Neural cell (in vitro differentiated cells): Measurements from ENCODE around the gene UGGT2. TPM values are rescaled to one million over a fixed set of nuclear protein-coding genes. Genes with fewer than 3 reads are reported as not detected.
"Not testable (repeated sequence)": the region's sequence is repeated elsewhere in the genome, so short reads cannot be mapped to it uniquely, and the experiment has no call there.

Experiments
- H2AFZ ChIP-seq: fragments of 200-600, 300-800 bp; sonication (generic), shearing (Covaris generic); 2 replicates; pipeline ENCODE4 v1.6.0; 2014; ENCODE audit warnings: low read depth, mild to moderate bottlenecking, antibody characterized with exemption, low read length, moderate library complexity
- H3F3A ChIP-seq: fragments of 200-600 bp; shearing (Covaris generic); 2 replicates; pipeline ENCODE4 v1.6.1; 2016; ENCODE audit warnings: mild to moderate bottlenecking, moderate library complexity, mixed read lengths, antibody characterized with exemption, low read length; ENCODE audit not compliant: insufficient read depth, poor library complexity, severe bottlenecking
- H3K27ac ChIP-seq: fragments of 200-600, 300-800 bp; sonication (generic), shearing (Covaris generic); 2 replicates; pipeline ENCODE4 v1.5.1; 2014; ENCODE audit warnings: mild to moderate bottlenecking, low read length, moderate library complexity
- H3K27me3 ChIP-seq: fragments of 300-800, 200-600 bp; sonication (generic), shearing (Covaris generic); 2 replicates; pipeline ENCODE4 v1.6.0; 2014; ENCODE audit warnings: mild to moderate bottlenecking, low read depth, low read length, moderate library complexity; ENCODE audit not compliant: insufficient read depth
- H3K36me3 ChIP-seq: fragments of 300-800, 200-600 bp; sonication (generic), shearing (Covaris generic); 2 replicates; pipeline ENCODE4 v1.5.1; 2014; ENCODE audit warnings: mild to moderate bottlenecking, antibody characterized with exemption, low read length, moderate library complexity; ENCODE audit not compliant: insufficient read depth
- H3K4me2 ChIP-seq: fragments of 300-800, 200-600 bp; sonication (generic), shearing (Covaris generic); 2 replicates; pipeline ENCODE4 v1.6.0; 2014; ENCODE audit warnings: mild to moderate bottlenecking, low read length
- H3K4me3 ChIP-seq: fragments of 300-800, 200-600 bp; sonication (generic), shearing (Covaris generic); 2 replicates; pipeline ENCODE4 v1.5.1; 2014; ENCODE audit warnings: mild to moderate bottlenecking, low read length, moderate library complexity
- H3K79me2 ChIP-seq: fragments of 200-600 bp; shearing (Covaris generic); replicated peaks from 2 replicates; pipeline ENCODE4 v1.6.0; 2014; ENCODE audit warnings: mild to moderate bottlenecking, low read length, moderate library complexity; ENCODE audit not compliant: insufficient read depth
- H3K9ac ChIP-seq: fragments of 300-800, 200-600 bp; sonication (generic), shearing (Covaris generic); 2 replicates; pipeline ENCODE4 v1.6.1; 2016; ENCODE audit warnings: mild to moderate bottlenecking, low read length, mixed read lengths
- H3K9me2 ChIP-seq: fragments of 200-600 bp; shearing (Covaris generic); 2 replicates; pipeline ENCODE4 v1.6.1; 2016; ENCODE audit warnings: mild to moderate bottlenecking, low read length, mixed read lengths; ENCODE audit not compliant: insufficient read depth
- H3K9me3 ChIP-seq: fragments of 200-600, 300-800 bp; sonication (generic), shearing (Covaris generic); 2 replicates; pipeline ENCODE4 v1.6.1; 2016; ENCODE audit warnings: mild to moderate bottlenecking, mixed run types, low read length, moderate library complexity, mixed read lengths
- H4K20me1 ChIP-seq: fragments of 200-600 bp; shearing (Covaris generic); 2 replicates; pipeline ENCODE4 v1.6.1; 2016; ENCODE audit warnings: mild to moderate bottlenecking, mixed run types; ENCODE audit not compliant: insufficient read depth
- EP300 ChIP-seq: fragments of 450-650 bp; conservative IDR thresholded peaks from 2 replicates; pipeline ENCODE4 v1.6.1; 2014; ENCODE audit warnings: antibody characterized with exemption, mild to moderate bottlenecking, moderate library complexity; ENCODE audit not compliant: poor library complexity, severe bottlenecking
- EZH2 ChIP-seq: fragments of 200-600, 300-800 bp; shearing (Covaris generic), sonication (generic); IDR thresholded peaks from 2 replicates; pipeline ENCODE4 v1.6.1; 2014; ENCODE audit warnings: antibody characterized with exemption, low read length, borderline replicate concordance, mild to moderate bottlenecking; ENCODE audit not compliant: insufficient read depth, poor library complexity, severe bottlenecking
- MXI1 ChIP-seq: fragments of 450-650 bp; conservative IDR thresholded peaks from 2 replicates; pipeline ENCODE4 v1.6.1; 2014; ENCODE audit warnings: antibody characterized with exemption, mild to moderate bottlenecking; ENCODE audit not compliant: poor library complexity, severe bottlenecking
- POLR2AphosphoS5 ChIP-seq: IDR thresholded peaks from 2 replicates; pipeline ENCODE4 v1.6.1; 2012
- RAD21 ChIP-seq: fragments of 450-650 bp; conservative IDR thresholded peaks from 2 replicates; pipeline ENCODE4 v1.6.1; 2014; ENCODE audit warnings: antibody characterized with exemption, mild to moderate bottlenecking, moderate library complexity
- TAF1 ChIP-seq: IDR thresholded peaks from 2 replicates; pipeline ENCODE4 v1.6.1; 2012; ENCODE audit warnings: low read depth
- polyA plus RNA-seq: library from polyadenylated mRNA; depleted of rRNA; stranded (reverse); fragments of >200 nt; gene quantifications from 2 replicates; pipeline ENCODE4 v1.2.3, GENCODE V29; 2014
- TF ChIP-seq, protein P1 (sequence below): IDR thresholded peaks from 2 replicates; pipeline ENCODE4 v1.6.1; 2012; ENCODE audit warnings: borderline replicate concordance

The UGGT2 gene
- polyA plus RNA-seq, 1 donor from 2014 or later = 35.3 TPM

DNA sequence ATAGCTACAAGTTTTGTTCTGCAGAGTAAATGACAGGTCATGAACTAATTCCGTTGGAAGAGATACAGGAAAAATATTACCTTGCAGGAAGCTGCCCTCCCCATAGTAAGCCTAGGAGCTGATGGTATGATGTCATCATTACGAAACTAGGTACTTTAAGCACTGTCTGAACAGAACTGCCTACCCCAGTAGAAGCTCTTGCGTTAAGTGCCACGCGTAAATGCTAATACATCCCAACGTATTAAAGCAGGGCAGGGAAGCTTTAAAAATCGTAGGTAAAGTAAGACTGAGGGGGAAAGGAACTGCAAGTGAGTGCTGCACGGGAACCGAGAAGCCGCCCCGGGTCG, 572 bp downstream of the UGGT2 start:
- H3F3A ChIP-seq = no peaks in the 10 kb centered on the region
- H3K4me2 ChIP-seq = peak overlapping the region; percentile 29
- H4K20me1 ChIP-seq = no peaks in the 10 kb centered on the region
- no peaks in the 10 kb centered on the region for H3K27me3 ChIP-seq
- peaks cover 8% of the 10 kb centered on the region for H3K79me2 ChIP-seq
- H3K27ac ChIP-seq = peak overlapping the region; percentile 45
- no peak for TF ChIP-seq EZH2
- TF ChIP-seq, protein P1, sequence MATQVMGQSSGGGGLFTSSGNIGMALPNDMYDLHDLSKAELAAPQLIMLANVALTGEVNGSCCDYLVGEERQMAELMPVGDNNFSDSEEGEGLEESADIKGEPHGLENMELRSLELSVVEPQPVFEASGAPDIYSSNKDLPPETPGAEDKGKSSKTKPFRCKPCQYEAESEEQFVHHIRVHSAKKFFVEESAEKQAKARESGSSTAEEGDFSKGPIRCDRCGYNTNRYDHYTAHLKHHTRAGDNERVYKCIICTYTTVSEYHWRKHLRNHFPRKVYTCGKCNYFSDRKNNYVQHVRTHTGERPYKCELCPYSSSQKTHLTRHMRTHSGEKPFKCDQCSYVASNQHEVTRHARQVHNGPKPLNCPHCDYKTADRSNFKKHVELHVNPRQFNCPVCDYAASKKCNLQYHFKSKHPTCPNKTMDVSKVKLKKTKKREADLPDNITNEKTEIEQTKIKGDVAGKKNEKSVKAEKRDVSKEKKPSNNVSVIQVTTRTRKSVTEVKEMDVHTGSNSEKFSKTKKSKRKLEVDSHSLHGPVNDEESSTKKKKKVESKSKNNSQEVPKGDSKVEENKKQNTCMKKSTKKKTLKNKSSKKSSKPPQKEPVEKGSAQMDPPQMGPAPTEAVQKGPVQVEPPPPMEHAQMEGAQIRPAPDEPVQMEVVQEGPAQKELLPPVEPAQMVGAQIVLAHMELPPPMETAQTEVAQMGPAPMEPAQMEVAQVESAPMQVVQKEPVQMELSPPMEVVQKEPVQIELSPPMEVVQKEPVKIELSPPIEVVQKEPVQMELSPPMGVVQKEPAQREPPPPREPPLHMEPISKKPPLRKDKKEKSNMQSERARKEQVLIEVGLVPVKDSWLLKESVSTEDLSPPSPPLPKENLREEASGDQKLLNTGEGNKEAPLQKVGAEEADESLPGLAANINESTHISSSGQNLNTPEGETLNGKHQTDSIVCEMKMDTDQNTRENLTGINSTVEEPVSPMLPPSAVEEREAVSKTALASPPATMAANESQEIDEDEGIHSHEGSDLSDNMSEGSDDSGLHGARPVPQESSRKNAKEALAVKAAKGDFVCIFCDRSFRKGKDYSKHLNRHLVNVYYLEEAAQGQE = no peak
- no peak for TF ChIP-seq POLR2AphosphoS5
- TF ChIP-seq RAD21 = no peak
- no peak for TF ChIP-seq TAF1
- TF ChIP-seq EP300 = no peak
- TF ChIP-seq MXI1 = no peak
- H2AFZ ChIP-seq = peak overlapping the region; percentile 90
- no peaks in the 10 kb centered on the region for H3K9me2 ChIP-seq
- H3K9me3 ChIP-seq = no peaks in the 10 kb centered on the region
- no peaks in the 10 kb centered on the region for H3K36me3 ChIP-seq
- H3K9ac ChIP-seq = peak overlapping the region; percentile 70
- peak overlapping the region; percentile 95 for H3K4me3 ChIP-seq

- not testable (repeated sequence) for H4K20me1 ChIP-seq, H3K9me2 ChIP-seq, H3K9ac ChIP-seq, H2AFZ ChIP-seq, H3K36me3 ChIP-seq, H3K9me3 ChIP-seq, H3K4me2 ChIP-seq, H3K79me2 ChIP-seq, H3F3A ChIP-seq, H3K27me3 ChIP-seq, H3K27ac ChIP-seq
- H3K4me3 ChIP-seq = peak overlapping the region; percentile 95
Observed at GRCh38 chr13:96051946-96052345, 1.3 kb downstream of the UGGT2 start.

GRCh38 chr13:96051491-96051890, 1.7 kb downstream of the UGGT2 start:
- not testable (repeated sequence) for H3K9ac ChIP-seq, H3K4me2 ChIP-seq, H3K27me3 ChIP-seq, H3K4me3 ChIP-seq, H3F3A ChIP-seq, H3K27ac ChIP-seq, H3K79me2 ChIP-seq, H2AFZ ChIP-seq, H3K9me2 ChIP-seq, H3K9me3 ChIP-seq, H3K36me3 ChIP-seq, H4K20me1 ChIP-seq

DNA sequence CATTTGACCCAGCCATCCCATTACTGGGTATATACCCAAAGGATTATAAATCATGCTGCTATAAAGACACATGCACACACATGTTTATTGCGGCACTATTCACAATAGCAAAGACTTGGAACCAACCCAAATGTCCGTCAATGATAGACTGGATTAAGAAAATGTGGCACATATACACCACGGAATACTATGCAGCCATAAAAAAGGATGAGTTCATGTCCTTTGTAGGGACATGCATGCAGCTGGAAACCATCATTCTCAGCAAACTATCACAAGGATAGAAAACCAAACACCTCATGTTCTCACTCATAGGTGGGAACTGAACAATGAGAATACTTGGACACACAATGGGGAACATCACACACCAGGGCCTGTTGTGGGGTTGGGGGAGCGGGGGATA, 2.2 kb downstream of the UGGT2 start:
- H3K4me3 ChIP-seq, H3K36me3 ChIP-seq, H3K9ac ChIP-seq, H3K4me2 ChIP-seq, H4K20me1 ChIP-seq, H3K9me3 ChIP-seq, H2AFZ ChIP-seq, H3K27ac ChIP-seq, H3K9me2 ChIP-seq, H3K79me2 ChIP-seq, H3F3A ChIP-seq, H3K27me3 ChIP-seq: not testable (repeated sequence)

DNA sequence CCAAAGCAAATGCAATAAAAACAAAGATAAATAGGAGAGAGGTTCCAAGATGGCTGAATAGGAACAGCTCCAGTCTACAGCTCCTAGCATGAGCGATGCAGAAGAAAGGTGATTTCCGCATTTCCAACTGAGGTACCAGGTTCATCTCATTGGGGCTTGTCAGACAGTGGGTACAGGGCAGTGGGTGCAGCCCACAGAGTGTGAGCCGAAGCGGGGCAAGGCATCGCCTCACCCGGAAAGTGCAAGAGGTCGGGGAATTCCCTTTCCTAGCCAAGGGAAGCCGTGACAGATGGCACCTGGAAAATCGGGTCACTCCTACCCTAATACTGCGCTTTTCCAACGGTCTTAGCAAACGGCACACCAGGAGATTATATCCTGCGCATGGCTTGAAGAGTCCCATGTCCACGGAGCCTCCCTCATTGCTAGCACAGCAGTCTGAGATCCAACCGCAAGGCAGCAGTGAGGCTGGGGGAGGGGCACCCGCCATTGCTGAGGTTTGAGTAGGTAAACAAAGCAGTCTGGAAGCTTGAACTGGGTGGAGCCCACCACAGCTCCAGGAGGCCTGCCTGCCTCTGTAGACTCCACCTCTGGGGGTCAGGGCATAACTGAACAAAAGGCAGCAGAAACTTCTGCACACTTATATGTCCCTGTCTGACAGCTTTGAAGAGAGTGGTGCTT, 6.6 kb downstream of the UGGT2 start:
- H3K4me2 ChIP-seq, H4K20me1 ChIP-seq, H3K9me2 ChIP-seq, H3K79me2 ChIP-seq, H3F3A ChIP-seq, H3K27me3 ChIP-seq, H2AFZ ChIP-seq, H3K4me3 ChIP-seq, H3K9ac ChIP-seq, H3K36me3 ChIP-seq, H3K9me3 ChIP-seq, H3K27ac ChIP-seq: not testable (repeated sequence)
